H4 (cell line): Measurements from ENCODE around the gene RNF212. TPM values are rescaled to one million over a fixed set of nuclear protein-coding genes. Genes with fewer than 3 reads are reported as not detected.
"Not testable (repeated sequence)": the region's sequence is repeated elsewhere in the genome, so short reads cannot be mapped to it uniquely, and the experiment has no call there.

Source experiments
- DNase-seq: peaks from one replicate; pipeline ENCODE4 v3.0.0-alpha.2; 2015; ENCODE audit warnings: low spot score
- total RNA-seq: library from RNA; depleted of rRNA; stranded (reverse); fragments of >200 nt; shearing (Covaris generic); gene quantifications from 2 replicates; pipeline ENCODE4 v1.2.3, GENCODE V29; 2014; rRNA removed

Gene RNF212, protein sequence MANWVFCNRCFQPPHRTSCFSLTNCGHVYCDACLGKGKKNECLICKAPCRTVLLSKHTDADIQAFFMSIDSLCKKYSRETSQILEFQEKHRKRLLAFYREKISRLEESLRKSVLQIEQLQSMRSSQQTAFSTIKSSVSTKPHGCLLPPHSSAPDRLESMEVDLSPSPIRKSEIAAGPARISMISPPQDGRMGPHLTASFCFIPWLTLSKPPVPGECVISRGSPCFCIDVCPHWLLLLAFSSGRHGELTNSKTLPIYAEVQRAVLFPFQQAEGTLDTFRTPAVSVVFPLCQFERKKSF
- total RNA-seq: not detected in 2 replicates

DNA sequence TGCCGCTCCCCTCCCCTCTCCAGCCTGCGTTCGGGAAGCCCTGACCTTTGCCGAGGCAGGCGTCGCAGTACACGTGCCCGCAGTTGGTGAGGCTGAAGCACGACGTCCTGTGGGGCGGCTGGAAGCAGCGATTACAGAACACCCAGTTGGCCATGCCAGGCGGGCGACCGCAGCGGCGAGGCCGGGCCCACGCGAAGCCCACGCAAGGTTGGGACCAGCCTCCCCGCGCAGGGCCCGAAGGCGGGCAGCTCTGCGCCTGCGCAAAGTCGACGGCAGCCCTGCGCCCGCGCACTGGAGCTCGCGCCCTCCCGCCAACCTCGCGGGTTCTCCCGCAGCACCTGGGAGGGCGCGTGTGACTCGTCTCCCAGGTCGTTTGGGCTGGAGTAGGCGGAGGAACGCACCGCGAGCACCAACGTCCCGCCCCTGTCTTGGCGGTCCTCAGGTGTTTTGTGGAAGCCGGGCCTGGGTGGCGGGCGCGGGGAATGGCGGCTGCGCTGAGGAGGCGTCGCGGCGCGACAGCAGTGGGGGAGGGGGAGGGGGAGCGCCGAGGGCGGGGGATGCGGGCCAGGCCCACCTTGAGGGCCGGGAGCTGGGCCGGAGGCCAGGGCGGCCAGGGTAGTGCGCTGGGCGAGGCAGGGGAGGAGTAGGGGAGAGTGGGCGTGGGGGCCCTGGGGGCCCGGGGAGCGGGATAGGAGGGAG, at the start of gene RNF212:
Gene RNF212 (minus strand): TSS at position 254 of the 699 bp plus-strand sequence. CDS start 100 bp downstream, at position 154.
- DNase-seq: no peak

DNA sequence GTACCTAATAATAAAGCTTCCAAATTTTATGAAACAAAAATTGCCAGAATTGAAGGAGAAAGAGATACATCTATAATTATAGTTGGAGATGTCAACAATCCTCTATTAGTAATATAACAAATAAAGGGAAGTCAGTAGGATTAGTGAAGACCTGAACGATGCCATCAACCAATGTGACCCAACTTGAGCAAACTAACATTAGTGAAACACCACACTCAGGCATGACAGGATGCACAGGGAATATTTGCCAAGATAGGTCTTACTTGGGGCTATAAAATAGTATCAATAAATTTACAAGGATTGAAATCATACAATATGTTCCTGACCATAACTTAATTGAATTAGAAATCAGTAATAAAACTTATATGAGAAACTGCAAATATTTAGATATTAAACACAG, 47.0 kb upstream of the RNF212 start:
- no peak for DNase-seq

DNA sequence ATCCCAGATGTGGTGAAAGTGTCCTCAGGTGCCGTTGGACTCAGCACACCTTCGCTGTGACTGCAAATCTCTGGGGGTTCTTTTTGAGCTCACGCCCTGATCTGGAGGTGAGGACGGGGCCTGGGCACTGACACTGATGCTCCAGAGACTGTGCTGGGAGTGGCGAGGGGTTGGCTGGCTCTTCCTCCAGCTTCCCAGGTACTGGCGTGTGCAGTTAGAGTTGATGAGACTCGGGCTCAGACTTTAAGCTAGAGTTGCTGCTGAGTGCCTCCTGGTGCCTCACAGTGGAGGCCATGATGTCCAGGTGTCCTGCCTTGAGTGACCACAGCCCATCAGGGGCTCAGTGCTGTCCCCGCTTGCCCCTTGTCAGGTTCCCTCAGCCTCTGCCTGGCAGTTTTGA, 42.7 kb upstream of the RNF212 start:
- DNase-seq: no peak

DNA sequence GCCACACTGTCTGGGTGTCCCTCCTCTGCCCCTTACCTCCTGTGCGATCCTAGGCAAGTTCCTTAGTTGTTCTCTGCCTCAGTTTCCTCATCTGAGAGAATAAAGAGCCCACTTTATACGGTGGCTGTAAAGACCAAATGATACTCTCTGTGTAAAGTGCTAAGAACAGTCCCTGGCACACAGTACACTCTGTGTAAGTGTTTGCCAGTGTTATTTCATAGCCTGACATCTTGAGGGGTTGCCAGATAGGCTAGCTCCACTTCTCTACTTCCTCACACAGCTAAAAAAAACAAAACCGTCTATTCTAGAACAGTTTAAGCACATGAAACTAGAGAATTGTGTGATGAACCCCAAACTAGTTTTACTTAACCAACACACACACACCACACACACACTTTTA, 42.0 kb upstream of the RNF212 start:
- no peak for DNase-seq

DNA sequence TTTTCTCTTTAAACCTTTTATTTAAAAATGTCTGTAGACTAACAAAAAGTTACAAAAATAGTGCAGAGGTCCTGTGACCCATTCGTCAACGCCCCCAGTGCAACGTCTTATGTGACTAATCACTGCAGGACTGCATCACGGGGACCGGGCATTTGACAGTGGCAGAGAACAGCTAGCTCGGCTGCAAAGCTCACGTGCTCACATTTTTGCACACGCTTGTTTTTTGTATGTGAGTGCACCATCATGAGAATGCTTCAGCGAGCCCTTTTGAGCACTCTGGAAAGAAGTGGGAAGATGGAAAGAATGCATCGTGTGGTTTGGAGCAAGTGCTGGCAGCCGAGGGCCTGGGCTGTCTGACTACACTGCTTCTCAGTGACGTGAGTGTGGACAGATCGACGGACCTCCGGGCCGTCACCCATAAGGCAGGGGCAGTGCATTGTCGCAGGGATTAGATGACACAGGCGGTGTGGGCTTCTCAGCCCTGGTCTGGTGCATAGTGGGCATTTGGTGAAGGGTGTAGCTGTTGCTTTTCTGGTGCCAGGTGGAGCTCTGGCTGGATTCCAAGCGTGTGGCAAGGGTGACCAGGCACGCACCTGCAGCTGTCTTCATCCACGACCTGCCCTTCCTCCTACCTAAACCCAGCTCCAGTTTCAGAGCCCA, 41.3 kb upstream of the RNF212 start:
- DNase-seq: no peak

DNA sequence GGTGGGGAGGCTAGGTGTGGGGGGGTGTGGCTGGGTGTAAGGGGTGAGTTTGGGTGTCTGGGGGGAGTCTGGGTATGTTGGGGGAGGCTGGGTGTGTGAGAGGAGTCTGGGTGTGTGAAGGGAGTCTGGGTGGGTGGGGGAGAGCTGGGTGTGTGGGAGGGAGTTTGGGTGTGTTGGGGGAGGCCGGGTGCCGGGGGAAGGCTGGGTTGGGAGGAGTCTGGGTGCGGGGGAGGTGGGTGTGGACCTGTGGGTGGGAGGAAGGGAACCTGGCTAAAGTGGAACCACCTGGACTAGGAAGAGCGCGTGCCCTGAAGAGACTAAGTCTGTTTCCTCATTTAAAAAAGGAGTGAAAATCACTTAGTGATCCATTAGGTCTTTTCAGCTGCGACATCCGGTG, 40.8 kb upstream of the RNF212 start:
- no peak for DNase-seq

DNA sequence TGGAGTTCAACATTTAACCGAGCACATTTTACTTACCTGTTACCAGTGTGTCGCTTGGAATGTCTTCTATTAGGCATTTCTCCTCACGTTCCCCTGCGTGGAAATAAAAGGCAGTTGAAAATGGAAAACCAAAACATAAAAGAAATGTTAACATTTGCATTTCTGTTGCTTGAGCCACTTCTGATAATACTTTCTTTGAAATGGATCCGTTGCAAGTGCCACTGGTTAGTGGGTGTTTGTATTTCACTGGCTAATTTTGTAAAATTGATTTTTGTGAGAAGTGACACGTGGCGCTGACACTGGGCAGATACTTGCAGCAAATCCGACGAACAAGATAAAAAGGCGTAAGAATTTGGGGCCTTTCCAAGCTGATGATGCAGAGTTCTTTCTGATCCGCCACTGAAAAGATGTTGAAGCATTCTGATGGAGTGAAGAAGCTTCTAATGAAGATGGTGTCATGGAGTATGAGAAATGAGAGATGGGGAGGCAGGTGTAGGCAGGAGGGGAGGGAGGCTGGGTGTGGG, 40.3 kb upstream of the RNF212 start:
- no peak for DNase-seq

DNA sequence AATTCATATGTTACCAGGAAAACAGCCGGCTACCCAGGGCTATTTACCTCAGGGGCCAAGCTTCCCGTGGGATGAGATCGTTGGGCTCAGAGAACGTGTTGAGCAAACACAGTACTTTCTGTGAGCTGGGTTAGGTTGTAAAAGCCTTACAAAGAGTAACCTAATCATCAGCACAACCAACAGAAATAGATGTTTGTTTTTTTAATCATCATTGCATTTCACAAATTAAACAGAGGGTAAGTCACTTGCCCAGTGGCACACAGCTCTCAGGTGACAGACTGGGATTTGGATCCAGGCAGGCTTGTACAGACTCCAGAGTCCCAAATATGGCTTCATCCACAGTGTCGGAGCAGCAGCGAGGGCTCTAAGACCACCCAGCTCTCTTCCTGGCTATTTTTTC, 38.9 kb upstream of the RNF212 start:
- no peak for DNase-seq

DNA sequence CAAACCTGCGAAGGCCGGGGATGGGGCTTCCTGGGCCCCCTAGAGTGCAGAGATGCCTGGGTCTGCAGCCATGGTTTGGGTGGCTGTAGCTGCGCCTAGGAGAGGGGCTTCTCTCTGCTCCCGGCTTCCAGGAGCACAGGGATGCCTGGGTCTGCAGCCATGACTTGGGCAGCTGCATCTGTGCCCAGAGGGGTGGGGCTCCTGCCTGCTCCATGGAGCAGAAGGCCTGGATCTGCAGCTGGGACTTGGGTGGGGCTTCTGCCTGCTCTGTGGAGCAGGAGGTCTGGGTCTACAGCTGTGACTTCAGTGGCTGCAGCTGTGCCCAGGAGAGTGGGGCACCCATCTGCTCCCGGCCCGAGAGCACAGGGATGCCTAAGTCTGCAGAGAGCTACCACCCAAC, 38.2 kb upstream of the RNF212 start:
- no peak for DNase-seq

DNA sequence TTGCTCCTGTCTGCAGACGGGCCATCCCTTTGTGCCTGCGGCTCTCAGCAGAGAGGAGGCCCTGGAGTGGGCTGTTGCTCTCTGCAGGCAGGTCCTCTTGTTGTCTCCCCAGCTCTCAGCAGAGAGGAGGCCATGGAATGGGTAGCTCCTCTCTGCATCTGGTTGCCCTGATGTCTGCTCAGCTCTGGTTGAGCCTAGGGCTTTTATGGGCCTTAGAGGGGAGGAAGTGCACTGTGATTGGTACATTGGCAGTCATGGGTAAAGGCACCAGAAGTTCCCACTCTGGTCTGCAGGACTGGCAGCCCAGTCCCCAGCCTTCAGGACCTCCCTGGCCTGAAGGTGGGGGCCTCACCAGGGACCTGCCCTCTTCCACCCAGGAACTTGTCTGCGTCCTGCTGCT, 37.5 kb upstream of the RNF212 start:
- no peak for DNase-seq

DNA sequence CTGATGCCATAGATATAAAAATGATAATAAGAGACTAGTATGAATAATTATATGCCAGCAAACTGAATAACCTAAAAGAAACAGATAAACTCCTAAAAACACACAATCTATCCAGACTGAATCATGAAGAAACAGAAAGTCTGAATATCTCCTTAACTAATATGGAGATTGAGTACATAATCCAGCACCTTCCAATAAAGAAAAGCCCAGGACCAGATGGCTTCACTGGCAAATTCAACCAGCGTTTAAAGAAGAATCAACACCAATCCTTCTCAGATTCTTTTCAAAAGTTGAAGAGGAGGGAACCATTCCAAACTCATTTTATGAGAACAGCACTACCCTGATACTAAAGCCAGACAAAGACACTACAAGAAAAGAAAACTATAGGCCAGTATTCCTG, 26.5 kb upstream of the RNF212 start:
- DNase-seq: no peak

DNA sequence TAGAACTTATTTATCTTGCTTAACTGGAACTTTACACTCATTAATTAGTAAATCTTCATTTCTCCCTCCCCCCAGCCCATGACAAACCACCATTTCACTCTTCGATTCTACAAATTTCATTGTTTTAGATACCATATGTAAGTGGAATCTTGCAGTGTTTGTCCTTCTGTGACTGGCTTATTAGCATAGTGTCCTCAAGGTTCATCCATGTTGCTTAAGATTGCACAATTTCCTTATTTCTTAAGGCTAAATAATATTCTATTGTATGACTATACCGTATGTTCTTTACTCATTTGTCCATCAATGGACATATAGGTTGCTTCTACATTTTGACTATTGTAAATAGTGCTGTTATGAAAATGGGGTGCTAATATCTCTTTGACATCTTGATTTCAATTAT, 24.5 kb upstream of the RNF212 start:
- DNase-seq: no peak

DNA sequence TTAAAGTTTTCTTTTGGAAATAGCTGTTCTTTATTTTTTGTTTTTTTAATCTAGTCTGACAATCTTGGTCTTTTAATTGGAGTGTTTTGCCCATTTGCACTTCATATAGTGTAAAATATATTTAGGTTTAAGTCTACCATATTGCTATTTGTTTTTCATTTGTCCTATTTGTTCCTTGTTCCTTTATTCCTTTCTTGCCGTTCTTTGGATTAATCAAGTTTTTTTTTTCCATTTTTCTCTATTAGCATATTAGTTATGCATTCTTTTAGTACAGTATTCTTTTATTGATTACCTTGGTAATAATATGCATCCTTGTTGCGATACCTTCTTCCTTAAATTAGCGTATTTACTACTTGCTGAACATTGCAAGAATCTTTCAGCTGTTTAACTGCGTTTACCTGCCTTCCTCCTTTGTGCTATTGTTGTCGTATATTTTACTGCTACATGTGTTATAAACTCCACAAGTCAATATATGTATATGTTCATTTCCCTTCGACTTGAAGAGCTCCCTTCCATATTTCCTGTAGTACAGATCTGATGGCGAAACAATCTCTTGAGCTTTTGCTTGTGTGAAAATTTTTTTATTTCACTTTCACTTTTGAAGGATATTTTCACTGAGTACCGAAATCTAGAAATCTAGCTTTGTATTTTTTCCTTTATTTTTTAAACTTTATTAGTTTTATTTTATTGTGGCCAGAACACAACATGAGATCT, 23.9 kb upstream of the RNF212 start:
- DNase-seq: peak; percentile 33

DNA sequence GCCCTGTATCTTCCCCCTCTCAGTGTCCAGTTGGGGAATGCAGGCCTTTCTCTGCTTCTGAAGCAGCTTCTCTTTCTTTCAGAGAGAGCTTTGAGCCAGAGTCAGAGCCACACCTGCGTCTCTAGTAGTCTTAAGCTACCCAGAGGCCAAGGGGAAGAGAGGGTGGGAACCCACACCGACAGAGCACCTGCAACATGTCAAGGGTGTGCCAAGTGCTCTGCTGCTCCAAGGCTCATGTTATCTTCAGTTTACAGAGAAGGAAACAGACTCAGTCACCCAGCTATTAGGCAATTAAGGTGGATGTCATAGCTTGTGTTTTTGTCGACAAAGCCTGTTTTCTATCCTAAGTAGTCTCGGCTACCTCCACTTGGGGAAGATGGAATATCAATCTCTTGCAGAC, 22.7 kb upstream of the RNF212 start:
- no peak for DNase-seq

DNA sequence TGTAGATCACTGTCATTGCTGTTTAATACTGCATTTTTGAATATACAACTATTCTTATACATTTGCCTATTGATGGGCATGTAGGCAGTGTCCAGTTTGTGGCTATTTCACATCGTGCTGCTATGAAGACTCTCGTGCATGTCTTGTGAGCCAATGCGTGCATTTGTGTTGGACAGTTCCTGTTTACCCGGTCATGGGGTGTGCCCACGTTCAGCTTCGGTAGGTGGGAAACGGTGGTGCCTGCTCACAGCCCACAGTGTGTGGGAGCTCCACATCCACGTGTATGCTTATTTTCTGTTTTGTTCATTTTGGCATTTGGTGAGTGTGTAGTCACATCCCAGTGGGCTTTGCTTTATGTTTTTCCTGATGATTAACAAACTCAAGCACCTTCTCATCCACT, 19.7 kb upstream of the RNF212 start:
- DNase-seq: no peak

DNA sequence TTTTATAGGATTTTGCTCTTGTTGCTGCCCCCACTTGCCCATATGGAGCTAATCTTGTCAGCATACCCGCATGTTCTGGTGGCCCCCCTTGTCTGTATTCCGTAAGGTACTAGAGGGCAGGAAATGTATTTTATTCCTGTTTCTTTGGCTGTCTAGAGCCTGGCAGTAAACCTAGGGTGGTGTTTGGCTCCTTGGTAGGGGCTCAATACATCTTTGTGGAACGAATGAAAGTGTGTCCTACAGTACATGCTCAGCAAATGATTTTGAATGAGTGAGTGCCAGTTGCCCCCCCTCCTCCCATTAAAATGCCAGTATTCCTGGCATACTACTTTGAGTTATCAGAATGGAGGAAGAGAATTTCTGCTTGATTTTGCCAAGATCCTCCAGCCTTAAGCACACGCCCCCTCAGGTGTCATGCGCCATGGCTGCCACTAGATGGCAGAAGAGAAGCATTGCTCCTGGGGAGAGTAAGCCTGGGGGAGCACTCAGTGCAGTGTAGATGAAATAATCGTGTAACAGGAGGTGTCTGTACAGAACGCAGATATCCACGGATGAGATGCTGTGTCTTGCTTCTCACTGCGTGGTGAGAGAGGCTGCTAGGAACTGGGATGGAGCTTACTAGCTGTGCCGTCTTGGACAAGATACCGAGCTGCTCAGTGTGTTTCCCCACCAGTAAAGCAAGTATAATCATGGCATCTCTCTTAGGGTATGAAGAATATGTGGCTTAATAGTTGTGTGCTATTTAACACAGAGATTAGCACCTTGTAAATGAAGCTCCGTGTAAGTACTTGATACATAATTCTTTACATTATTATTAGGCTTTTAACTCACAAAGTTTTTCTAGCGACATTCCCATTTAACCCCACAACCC, 17.2 kb upstream of the RNF212 start:
- peak; percentile 82 for DNase-seq

DNA sequence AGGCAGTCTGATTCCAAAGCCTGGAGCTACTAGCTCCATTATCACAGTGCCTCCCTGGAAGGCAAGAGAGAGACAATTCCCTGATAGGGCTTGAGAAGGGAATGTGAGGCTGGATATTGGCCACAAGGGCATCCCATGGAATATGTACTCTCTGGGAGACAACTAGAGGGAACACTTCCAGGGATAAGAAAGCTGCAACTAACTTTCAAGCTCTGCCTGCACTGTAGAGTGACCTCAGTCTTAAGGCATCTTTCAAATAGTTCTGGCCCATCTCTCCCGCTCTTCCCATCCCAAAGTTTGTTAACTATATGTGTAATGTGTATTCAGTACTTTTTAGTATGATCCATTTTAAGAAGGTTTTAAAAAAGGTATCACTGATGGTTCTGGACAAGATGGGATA, 13.1 kb upstream of the RNF212 start:
- no peak for DNase-seq

DNA sequence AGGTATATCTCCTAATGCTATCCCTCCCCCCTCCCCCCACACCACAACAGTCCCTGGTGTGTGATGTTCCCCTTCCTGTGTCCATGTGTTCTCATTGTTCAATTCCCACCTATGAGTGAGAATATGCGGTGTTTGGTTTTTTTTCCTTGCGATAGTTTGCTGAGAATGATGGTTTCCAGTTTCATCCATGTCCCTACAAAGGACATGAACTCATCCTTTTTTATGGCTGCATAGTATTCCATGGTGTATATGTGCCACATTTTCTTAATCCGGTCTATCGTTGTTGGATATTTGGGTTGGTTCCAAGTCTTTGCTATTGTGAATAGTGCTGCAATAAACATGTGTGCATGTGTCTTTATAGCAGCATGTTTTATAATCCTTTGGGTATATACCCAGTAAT, 12.1 kb upstream of the RNF212 start:
- not testable (repeated sequence) for DNase-seq

DNA sequence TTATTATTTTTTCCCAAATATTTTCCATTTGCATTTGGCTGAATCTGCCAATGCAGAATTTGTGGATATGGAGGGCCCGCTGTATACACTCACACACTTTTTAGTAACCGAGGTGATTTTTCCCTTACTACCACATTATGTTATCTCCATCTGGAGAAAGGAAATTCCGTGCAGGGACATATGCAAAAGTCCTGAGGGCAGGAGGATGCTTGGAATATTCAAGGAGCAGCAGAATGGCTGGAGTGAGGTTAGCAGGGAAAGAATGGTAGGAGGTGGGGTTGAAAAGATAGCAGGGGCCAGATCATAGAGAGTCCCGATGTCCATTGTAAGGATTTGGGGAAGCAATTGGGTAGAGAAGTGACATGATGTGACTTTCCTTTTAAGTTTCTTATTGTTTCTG, 11.5 kb upstream of the RNF212 start:
- no peak for DNase-seq

DNA sequence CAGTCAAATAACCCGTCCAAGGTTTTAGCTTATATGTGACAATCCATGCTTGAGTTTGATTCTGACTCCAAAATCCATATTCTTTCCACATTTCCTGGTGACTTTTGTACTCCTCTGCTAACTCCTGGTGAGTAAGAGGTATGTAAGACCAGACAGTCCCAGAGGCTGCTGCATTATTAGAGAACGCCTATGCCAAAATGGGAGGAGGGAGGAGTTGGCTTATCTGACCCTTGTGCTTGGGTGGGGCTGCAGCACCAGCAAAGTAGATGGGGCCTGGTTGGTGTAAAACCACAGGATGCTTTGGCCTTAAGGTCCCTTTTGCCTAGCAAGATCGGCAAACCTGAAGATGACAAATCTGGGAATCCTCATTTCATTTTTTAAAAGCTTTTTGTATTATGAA, 9.1 kb upstream of the RNF212 start:
- DNase-seq: no peak

DNA sequence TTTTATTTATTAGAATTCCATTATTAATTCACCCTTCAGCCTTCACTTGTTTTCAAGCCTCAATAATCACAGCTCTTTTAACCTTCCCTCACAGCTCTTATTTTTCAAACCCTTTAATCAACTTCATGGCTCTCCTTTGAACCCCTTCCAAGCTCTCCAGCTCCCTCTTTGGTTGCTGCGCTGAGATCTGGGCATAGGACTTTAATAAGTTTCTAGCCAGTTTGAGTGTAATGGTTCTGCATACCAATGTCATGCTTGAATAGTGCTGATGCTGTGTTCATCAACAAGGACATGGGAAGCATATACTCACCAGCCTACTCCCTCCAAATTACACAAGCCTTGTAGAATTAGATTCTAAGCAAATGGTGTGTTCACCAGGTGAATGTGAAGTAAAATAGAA, 3.5 kb upstream of the RNF212 start:
- DNase-seq: no peak
